PC-9 (cell line): ENCODE data around the gene STK17A. TPM values are rescaled to one million over a fixed set of nuclear protein-coding genes. Genes with fewer than 3 reads are reported as not detected.
A peak's percentile ranks its signal among the peaks of the same experiment; 100 is the strongest.

Experiments
- BruUV-seq: library from RNA; stranded (reverse); fragments of 400-500 nt; replicated peaks from 2 replicates; lab custom pipeline; 2021; lab: Mats Ljungman, UMichigan
- CTCF ChIA-PET: fragments of 300-600 bp; sonication (Branson Sonifier 250); formaldehyde crosslinking; loops from one replicate; lab custom pipeline; 2022; ENCODE audit warnings: antibody characterized with exemption; lab: Charles Lee
- POLR2A ChIA-PET: fragments of 300-600 bp; sonication (Branson Sonifier 250); formaldehyde crosslinking; loops from one replicate; lab custom pipeline; 2022; ENCODE audit warnings: antibody characterized with exemption; ENCODE audit not compliant: unreplicated experiment; lab: Charles Lee
- DNase-seq, 2 experiments: peaks; one replicate each; pipeline versions ENCODE4 v3.0.0 to v3.0.0-alpha.2; 2015 to 2022; ENCODE audit warnings: mixed read lengths in 1 of 2
- H2AFZ ChIP-seq: fragments of 200-600 bp; sonication (generic); 2 replicates; pipeline ENCODE4 v1.8.1; 2017; ENCODE audit warnings: antibody characterized with exemption
- H3F3A ChIP-seq: fragments of 200-600 bp; sonication (generic); 2 replicates; pipeline ENCODE4 v1.8.1; 2017; ENCODE audit warnings: antibody characterized with exemption, mild to moderate bottlenecking, low read depth; ENCODE audit not compliant: insufficient read depth
- H3K27ac ChIP-seq: fragments of 200-600 bp; sonication (generic); 2 replicates; pipeline ENCODE4 v1.6.1; 2016; ENCODE audit warnings: mixed run types
- H3K27me3 ChIP-seq: fragments of 200-600 bp; sonication (generic); 2 replicates; pipeline ENCODE4 v1.6.1; 2016; ENCODE audit warnings: low read depth, mixed run types; ENCODE audit not compliant: insufficient read depth
- H3K36me3 ChIP-seq: fragments of 200-600 bp; sonication (generic); 2 replicates; pipeline ENCODE4 v1.6.1; 2016; ENCODE audit warnings: low read depth, mixed run types
- H3K4me1 ChIP-seq: fragments of 200-600 bp; sonication (generic); replicated peaks from 2 replicates; pipeline ENCODE4 v1.6.1; 2016; ENCODE audit warnings: mixed run types; ENCODE audit not compliant: insufficient read depth
- H3K4me2 ChIP-seq: fragments of 200-600 bp; sonication (generic); 2 replicates; pipeline ENCODE4 v1.6.1; 2017; ENCODE audit warnings: mixed run types
- H3K4me3 ChIP-seq: fragments of 200-600 bp; sonication (generic); 2 replicates; pipeline ENCODE4 v1.6.1; 2016; ENCODE audit warnings: mixed run types
- H3K79me2 ChIP-seq: fragments of 200-600 bp; sonication (generic); 2 replicates; pipeline ENCODE4 v1.6.1; 2017; ENCODE audit warnings: low read depth, mixed run types
- H3K9me2 ChIP-seq: fragments of 200-600 bp; sonication (generic); 2 replicates; pipeline ENCODE4 v1.8.1; 2017; ENCODE audit warnings: mild to moderate bottlenecking; ENCODE audit not compliant: insufficient read depth
- H3K9me3 ChIP-seq: fragments of 200-600 bp; sonication (generic); 2 replicates; pipeline ENCODE4 v1.8.1; 2016; ENCODE audit warnings: low read depth; ENCODE audit not compliant: insufficient read depth
- H4K20me1 ChIP-seq: fragments of 200-600 bp; sonication (generic); 2 replicates; pipeline ENCODE4 v1.8.1; 2017; ENCODE audit not compliant: insufficient read depth
- CTCF ChIP-seq: fragments of 200-600 bp; sonication (generic); conservative IDR thresholded peaks from 2 replicates; pipeline ENCODE4 v1.6.1; 2017; ENCODE audit warnings: mixed run types, antibody characterized with exemption, mild to moderate bottlenecking, moderate library complexity
- EZH2 ChIP-seq: fragments of 200-600 bp; sonication (generic); IDR thresholded peaks from 2 replicates; pipeline ENCODE4 v1.8.0; 2017; ENCODE audit warnings: antibody characterized with exemption, low read depth
- intact Hi-C: fragments of 100-400 bp; cut with micrococcal nuclease; formaldehyde crosslinking; loops from one replicate; pipeline ENCODE4 v1.10.0; 2022; ENCODE audit not compliant: unreplicated experiment
- total RNA-seq: library from RNA; stranded (reverse); gene quantifications from 2 replicates; pipeline ENCODE4 v1.2.3, GENCODE V29; 2021

The STK17A gene
- total RNA-seq, 1 experiment from 2014 or later = 18.8 TPM

- no peak for DNase-seq
- Histone ChIP-seq H3K4me2 (no peak overlapping the region), H3K79me2 (no peaks in the 10 kb centered on the region), H3F3A (no peaks in the 10 kb centered on the region), H3K27ac (no peak overlapping the region), H3K27me3 (peaks cover 17% of the 10 kb centered on the region), H3K4me1 (0 out of 2 replicates have a peak, but pooled peaks cover 7% of the 10 kb centered on the region), H3K36me3 (no peaks in the 10 kb centered on the region), H4K20me1 (no peaks in the 10 kb centered on the region), H2AFZ (no peak overlapping the region), H3K9me3 (no peaks in the 10 kb centered on the region), H3K9me2 (no peaks in the 10 kb centered on the region), H3K4me3 (no peak overlapping the region)
- no TSS peak for BruUV-seq
- intact Hi-C loops = no loop called here
- POLR2A ChIA-PET = no interaction called here
- CTCF ChIA-PET = no interaction called here
- TF ChIP-seq CTCF (no peak), EZH2 (no peak)
Measured at GRCh38 chr7:43552122-43552521, 30.8 kb upstream of the STK17A start.

- peaks cover 18% of the 10 kb centered on the region for H3K4me1 ChIP-seq
- H3K27ac ChIP-seq = no peak overlapping the region
- H3K36me3 ChIP-seq = no peaks in the 10 kb centered on the region
- H3K79me2 ChIP-seq = no peaks in the 10 kb centered on the region
- TF ChIP-seq EZH2 = no peak
- no peak for TF ChIP-seq CTCF
- H3K9me3 ChIP-seq = no peaks in the 10 kb centered on the region
- no peaks in the 10 kb centered on the region for H3K9me2 ChIP-seq
- H3K27me3 ChIP-seq = peaks cover 9% of the 10 kb centered on the region; the same call in 1 of the 2 replicates
- no TSS peak for BruUV-seq
- ChIA-PET POLR2A (no interaction called here), CTCF (interaction anchor here (0.9 kb wide), 1 partner anchor 29 kb away, joined by 5 read pairs; the partner anchor contains the start of gene STK17A)
- H3F3A ChIP-seq = no peaks in the 10 kb centered on the region
- H4K20me1 ChIP-seq = no peaks in the 10 kb centered on the region
- H3K4me2 ChIP-seq = peak overlapping the region; percentile 21; the same call in 1 of the 2 replicates
- intact Hi-C loops = no loop called here
- peak overlapping the region; percentile 20 for H2AFZ ChIP-seq
- no peak overlapping the region for H3K4me3 ChIP-seq
- DNase-seq = peak; percentile 19 to 58
Measured at GRCh38 chr7:43553999-43554398, 28.9 kb upstream of the STK17A start.

GRCh38 chr7:43554423-43554822 lies 28.5 kb upstream of the STK17A start:
- intact Hi-C loops = no loop called here
- Histone ChIP-seq H3K9me2 (no peaks in the 10 kb centered on the region), H3K4me3 (no peak overlapping the region), H3K9me3 (no peaks in the 10 kb centered on the region), H3K36me3 (no peaks in the 10 kb centered on the region), H3K4me2 (no peak overlapping the region), H3F3A (no peaks in the 10 kb centered on the region), H3K27ac (no peak overlapping the region), H3K4me1 (peaks cover 18% of the 10 kb centered on the region), H3K27me3 (peaks cover 9% of the 10 kb centered on the region; the same call in 1 of the 2 replicates), H4K20me1 (no peaks in the 10 kb centered on the region), H2AFZ (peak overlapping the region; percentile 20; the same call in 1 of the 2 replicates), H3K79me2 (no peaks in the 10 kb centered on the region)
- TF ChIP-seq CTCF (no peak), EZH2 (no peak)
- POLR2A ChIA-PET = no interaction called here
- no TSS peak for BruUV-seq
- no peak for DNase-seq
- CTCF ChIA-PET = no interaction called here
